GM12874 (cell line): Measurements from ENCODE around the gene PVALB.

ENCODE experiments used
- TF ChIP-seq, protein P1 (sequence below): IDR thresholded peaks from 2 replicates; pipeline ENCODE4 v1.5.1; 2011; ENCODE audit warnings: low read depth, mild to moderate bottlenecking, control low read depth, low read length, moderate library complexity; ENCODE audit not compliant: insufficient read depth

PVALB gene

DNA sequence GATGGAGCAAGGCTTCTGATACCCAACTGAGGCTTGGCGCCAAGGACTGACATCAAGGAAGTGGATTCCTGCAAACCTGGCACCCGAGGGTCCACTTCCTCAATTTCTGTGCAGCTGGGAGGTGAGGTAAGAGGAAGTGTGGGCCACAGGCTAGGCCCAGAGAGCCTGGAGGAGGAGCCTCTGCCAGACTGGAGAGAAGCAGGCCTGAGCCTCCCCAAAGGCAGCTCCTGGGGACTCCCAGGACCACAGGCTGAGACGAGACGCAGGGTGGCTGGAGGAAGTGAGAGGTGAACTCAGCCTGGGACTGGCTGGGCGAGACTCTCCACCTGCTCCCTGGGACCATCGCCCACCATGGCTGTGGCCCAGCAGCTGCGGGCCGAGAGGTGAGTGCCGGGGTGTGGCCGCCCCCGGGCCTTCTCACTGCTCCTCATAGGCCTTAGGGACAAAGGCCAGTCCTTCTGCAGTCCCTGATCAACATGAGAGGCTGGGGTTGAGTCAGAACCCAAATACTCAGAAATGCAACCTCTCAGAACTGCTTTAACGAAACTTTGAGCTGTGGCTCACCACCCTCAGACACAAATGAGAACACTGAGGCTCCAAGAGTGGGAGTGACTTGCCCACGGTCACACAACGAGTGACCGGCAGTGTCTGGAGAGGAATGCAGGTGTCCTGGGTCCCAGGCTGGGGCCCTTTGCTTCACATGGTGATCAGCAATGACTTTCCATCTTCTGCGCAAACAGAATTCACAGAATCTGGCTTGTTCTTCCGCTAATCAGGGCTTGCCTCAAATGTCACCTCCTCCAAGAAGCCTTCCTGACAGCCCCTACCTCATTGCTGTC is 44.2 kb upstream of the PVALB start, which contains the start of gene NCF4:
Gene NCF4, plus strand, starts transcription at position 186 of the 839 bp plus-strand sequence. Its CDS starts 166 bp downstream, at position 352.
- TF ChIP-seq, protein P1, sequence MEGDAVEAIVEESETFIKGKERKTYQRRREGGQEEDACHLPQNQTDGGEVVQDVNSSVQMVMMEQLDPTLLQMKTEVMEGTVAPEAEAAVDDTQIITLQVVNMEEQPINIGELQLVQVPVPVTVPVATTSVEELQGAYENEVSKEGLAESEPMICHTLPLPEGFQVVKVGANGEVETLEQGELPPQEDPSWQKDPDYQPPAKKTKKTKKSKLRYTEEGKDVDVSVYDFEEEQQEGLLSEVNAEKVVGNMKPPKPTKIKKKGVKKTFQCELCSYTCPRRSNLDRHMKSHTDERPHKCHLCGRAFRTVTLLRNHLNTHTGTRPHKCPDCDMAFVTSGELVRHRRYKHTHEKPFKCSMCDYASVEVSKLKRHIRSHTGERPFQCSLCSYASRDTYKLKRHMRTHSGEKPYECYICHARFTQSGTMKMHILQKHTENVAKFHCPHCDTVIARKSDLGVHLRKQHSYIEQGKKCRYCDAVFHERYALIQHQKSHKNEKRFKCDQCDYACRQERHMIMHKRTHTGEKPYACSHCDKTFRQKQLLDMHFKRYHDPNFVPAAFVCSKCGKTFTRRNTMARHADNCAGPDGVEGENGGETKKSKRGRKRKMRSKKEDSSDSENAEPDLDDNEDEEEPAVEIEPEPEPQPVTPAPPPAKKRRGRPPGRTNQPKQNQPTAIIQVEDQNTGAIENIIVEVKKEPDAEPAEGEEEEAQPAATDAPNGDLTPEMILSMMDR, result no peak

DNA sequence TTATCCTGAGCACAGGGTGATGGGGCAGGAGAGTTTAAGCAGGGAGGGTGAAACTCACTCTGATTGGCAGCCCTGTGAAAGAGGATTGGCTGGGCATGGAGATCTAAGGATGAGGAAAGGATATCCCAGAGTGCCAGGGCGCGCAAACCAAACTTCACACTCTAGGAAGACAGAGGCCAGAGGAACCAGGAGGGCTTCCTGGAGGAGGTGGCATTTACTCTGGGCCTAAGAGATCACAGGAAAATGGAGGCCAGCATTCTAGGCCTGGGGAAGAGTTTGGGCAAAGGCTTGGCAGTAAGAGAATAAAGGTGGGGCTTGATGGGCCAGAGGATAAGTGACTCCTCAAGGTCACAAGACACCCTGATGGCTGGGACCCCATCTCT is 43.6 kb upstream of the PVALB start:
- TF ChIP-seq, protein P1, result no peak

DNA sequence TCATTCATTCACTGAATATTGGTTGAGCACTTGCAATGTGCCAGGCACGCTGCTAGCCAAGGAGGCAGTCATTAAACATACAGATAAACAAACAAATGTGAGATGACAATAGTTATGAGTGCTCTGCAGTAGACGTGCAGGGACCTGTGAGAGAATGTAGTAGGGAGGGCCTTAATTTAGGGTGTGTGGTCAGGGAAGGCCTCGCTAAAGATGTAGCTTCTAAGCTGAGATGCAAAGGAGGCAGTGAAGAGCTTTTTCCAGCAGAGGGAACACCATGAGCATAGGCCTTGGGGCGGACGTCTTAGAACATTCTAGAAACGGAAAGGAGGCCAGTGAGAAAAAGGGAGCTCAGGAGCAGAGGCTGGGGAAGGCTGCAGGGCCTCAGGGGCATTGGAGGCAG is 43.2 kb upstream of the PVALB start:
- TF ChIP-seq, protein P1, result no peak

DNA sequence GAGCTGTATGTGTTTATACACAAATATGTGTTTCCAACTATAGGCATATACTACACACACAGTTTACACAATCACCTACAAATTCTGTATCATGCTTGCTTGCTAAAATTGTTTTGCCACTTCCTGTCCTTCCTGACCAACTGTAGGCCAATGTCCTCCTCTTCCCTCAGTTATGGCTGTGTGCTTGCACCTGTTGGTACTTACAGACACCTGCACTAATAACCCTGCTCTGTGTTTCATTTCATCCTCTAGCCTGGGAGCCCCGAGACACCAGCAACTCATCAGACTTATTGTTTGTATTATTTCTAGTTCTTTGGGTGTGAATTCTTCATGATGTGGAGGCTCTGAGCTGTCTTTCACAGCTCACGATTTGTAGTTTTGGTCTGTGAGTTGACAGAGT is 42.1 kb upstream of the PVALB start:
- TF ChIP-seq, protein P1, result no peak

DNA sequence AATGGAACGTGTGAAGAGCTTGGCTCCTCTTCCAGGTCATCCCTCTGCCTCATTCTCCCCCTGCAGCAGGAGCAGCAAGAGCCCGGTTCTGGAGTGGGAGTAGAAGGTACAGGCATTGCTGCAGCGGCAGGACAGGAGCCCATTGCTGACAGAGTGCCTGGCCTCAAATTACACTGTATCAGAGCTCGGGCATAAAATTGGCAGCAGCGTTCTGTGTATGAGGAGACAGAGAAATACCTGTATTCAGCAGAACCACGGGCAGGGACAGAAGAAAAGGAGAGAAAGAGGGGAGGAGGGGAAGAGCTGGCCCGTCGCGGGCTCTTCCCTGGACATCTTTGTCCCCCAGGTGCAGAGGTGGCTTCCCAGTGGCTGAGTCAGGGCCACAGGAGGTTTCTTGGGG is 41.3 kb upstream of the PVALB start:
- TF ChIP-seq, protein P1, result no peak

DNA sequence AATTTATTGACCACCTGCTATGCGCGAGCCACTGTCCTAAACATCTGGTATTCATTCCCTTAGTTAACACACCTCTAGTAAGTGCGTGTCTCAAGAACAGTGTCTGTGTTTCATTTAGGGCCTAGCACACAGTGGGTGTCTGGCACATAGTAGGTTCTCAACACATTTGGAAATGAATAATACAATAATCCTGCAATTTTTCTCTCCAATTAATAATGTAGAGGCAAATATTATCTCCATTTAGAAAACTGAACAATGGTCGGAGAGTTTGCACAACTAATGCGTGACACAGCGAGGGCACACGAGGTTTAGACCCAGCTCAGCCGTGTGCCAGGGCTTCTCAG is 39.9 kb upstream of the PVALB start:
- TF ChIP-seq, protein P1, result no peak

DNA sequence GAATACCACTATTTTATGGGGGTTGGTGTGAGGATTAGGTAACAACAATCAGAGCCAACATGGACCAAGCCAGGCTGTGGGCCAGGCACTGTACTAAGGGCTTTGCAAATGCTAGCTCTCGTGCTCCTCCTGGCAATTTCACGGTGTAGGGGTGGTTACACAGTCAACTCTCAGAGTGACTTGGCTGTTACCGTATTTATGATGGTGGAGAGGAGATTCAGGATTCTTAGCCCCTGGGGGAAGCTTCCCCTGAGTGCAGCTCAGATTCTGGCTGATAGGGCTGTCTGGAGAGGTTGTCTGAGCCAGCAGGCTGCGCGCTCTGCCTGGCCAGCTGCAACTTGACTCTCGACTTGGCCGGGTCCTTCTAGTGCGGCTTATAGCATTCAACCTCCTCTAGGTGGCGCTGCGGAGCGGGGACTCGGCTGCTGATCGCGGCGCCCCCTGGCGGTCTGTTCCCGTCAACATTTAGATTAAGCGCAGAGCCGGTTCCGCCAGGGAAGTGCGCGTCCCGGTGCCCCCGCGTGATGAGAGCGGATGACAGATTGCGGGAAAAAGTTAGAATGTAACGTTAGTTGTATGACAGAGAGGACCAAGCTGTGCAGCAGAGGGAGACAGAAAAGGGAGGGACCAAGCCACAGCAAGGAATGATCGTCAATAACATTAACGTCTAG is 39.4 kb upstream of the PVALB start:
- TF ChIP-seq, protein P1, result peak; percentile 100
